ENCODE measurements around the gene GAB4.

GRCh38 chr22:16970446-16970845 is 37.6 kb downstream of the GAB4 start:
- TF ChIP-seq, protein P1, sequence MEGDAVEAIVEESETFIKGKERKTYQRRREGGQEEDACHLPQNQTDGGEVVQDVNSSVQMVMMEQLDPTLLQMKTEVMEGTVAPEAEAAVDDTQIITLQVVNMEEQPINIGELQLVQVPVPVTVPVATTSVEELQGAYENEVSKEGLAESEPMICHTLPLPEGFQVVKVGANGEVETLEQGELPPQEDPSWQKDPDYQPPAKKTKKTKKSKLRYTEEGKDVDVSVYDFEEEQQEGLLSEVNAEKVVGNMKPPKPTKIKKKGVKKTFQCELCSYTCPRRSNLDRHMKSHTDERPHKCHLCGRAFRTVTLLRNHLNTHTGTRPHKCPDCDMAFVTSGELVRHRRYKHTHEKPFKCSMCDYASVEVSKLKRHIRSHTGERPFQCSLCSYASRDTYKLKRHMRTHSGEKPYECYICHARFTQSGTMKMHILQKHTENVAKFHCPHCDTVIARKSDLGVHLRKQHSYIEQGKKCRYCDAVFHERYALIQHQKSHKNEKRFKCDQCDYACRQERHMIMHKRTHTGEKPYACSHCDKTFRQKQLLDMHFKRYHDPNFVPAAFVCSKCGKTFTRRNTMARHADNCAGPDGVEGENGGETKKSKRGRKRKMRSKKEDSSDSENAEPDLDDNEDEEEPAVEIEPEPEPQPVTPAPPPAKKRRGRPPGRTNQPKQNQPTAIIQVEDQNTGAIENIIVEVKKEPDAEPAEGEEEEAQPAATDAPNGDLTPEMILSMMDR (IDR thresholded peaks at IDR 0.05; ENCODE audit: low read depth, low read length): no peak
- TF ChIP-seq POLR2A (IDR thresholded peaks at IDR 0.05; ENCODE audit: extremely low read depth, insufficient read length) (no peak), MYC (IDR thresholded peaks at IDR 0.05; ENCODE audit: low read depth, low read length) (no peak), MAX (IDR thresholded peaks at IDR 0.05; ENCODE audit: low read depth, low read length) (no peak)
